ENCODE data around the gene GPR18. TPM values are rescaled to one million over a fixed set of nuclear protein-coding genes. Genes with fewer than 3 reads are reported as not detected.
A peak's percentile ranks its signal among the peaks of the same experiment; 100 is the strongest.

GPR18 gene
- 2.9 TPM for total RNA-seq (ENCODE audit: insufficient read depth, low replicate concordance)

GRCh38 chr13:99258210-99258860, at the start of gene GPR18:
TSS of gene GPR18 (minus strand) at chr13:99258379. CDS start at chr13:99255872, 2,507 bp downstream.
- DNase-seq (ENCODE audit: low spot score): no peak

GRCh38 chr13:99307648-99308339, 49.6 kb upstream of the GPR18 start:
- no peak for DNase-seq (ENCODE audit: low spot score)

- DNase-seq (ENCODE audit: low spot score): peak; percentile 52
Measured at GRCh38 chr13:99307247-99307646, 49.1 kb upstream of the GPR18 start, which contains the start of gene GPR183. TSS of gene GPR183 (minus strand) at chr13:99307399. CDS start at chr13:99296145, 11,254 bp downstream.

DNA sequence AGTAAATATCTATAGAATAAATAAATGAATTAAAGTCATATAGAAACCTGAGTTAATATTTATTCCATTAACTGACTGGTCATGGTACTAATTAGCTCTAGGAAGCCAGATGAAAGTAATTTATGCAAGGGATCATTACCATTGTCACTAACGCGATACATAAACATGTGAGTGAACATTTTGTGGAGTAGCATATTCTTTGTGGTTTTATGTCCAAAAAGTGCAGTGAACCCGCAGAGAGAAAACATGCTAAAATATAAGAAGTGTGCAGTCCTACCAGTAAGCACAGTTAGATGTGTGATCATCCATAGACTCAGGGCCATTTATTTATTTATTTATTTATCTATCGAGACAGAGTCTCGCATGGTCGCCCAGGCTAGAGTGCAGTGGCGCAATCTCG, 47.4 kb upstream of the GPR18 start:
- no peak for DNase-seq (ENCODE audit: low spot score)

- DNase-seq (ENCODE audit: low spot score): no peak
Measured at GRCh38 chr13:99305158-99305557, 47.0 kb upstream of the GPR18 start.

DNA sequence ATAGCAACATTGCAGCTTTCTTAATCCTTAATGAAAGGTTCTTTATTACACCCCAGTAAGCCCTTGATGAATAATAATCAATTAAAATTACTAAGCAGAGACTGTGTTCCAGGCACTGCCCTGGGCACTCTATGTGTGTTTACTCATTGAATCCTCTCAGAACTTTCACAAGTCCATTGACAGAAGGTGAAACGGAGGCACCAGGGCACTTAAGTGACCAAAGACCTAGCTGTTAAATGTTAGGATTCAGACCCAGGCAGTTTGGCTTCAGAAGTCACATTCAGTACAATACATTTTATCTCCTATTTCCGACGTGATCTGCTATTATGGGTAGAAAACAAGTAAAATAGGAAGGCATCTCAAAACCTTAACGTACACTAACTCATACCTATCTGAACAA, 46.4 kb upstream of the GPR18 start:
- DNase-seq (ENCODE audit: low spot score): no peak

DNA sequence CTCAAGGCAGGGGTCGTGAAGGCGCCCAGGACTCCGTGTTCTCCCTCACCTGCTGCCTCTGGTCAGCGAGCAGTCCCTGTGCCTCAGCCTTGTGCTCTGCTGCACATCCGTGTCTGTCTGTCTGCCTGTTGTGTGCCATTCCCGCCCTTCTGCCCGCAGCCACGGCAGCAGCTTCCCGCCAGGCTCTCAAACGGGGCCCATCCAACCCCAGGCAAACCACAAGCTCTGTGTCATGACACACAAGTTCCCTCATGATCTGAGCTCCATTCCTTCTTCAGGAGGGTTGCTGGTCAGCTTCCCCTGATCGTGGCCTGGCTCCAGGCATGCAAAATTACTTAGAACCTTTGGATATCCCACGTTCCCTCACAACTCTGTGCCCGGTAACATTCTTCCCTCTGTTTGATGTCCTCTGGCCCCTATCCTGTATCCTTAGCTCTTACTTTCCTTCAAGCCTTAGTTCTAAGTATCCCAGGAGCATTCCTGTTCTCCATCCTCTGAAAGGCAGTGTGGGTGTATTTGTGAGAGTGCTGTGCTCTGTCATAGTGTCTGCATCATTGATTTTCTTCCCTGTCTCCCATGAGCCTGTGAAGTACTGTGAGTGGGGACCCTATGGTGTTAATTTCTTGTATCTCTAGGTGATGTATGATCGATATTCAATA, 45.8 kb upstream of the GPR18 start:
- DNase-seq (ENCODE audit: low spot score): no peak

DNA sequence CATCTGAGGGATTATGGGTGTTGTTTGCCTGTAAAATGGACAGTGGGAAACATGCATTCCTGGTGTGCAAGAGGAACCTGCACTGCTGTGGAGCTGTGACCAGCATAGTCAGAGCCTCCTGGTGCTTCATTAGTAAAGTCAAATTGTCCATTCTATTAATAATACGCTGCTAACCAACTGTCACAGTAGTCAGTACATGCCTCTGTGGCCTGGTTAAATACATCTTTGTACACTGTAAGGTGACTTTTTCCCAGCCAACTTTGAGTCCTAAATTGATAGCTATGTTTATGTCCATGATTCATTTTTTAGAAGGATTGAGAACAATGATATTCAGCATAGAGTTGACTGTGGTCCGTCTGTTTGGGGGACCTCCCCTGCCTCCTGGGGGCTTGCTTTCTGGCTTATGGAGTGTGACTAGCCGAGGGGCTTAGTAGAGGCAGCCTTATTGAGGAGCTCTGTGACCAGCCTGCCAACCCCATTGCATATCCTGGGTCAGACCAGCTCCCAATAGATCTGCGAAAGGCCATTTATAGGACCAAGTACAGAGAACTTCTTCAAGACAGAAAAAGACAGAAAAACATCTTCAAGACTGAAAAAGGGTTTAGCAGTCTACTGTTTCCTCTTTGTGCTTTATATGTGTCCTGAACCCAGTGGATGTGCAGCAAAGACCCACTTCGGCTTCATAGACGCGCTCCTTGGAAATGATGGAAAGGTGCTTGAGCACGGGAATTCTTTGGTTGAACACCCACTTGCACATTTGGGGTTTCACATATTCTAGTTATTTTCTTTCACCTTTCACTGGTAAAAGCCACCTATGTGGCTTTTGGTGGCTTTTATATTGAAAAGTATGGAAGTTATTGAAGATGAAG, 44.7 kb upstream of the GPR18 start:
- no peak for DNase-seq (ENCODE audit: low spot score)

DNA sequence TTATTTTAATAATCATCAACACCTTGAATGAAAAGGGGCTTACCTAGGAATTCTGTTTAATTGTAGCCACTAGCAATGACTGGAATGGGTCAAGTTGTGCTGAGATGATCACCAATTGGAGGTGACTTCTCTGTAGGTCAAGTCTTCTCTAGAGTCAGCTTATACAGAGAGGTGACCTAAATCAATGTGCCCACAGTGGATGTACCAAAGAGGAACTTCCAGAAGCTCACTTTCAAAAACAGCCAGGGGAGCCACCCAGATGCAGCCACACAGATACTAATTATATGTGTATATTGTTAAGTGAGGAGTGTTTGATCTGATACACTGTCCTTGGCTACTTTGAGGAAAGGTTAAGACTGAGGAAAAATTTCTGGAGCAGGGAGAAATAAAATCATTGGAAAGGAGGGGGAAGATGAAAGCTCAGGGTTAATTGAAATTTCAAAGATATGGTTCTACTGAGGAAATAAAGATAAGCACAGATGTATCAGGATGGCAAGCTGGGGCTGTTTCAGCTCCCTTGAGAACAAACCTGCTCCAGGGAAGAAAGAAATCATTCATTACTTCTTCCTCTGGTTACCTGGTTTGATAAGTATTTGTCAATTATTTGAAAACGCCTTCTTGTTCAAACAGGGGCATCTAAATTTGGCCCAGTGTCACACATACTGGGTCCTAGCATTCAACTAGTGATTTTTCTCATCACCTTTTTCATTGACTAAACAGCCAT, 43.9 kb upstream of the GPR18 start:
- DNase-seq (ENCODE audit: low spot score): no peak

DNA sequence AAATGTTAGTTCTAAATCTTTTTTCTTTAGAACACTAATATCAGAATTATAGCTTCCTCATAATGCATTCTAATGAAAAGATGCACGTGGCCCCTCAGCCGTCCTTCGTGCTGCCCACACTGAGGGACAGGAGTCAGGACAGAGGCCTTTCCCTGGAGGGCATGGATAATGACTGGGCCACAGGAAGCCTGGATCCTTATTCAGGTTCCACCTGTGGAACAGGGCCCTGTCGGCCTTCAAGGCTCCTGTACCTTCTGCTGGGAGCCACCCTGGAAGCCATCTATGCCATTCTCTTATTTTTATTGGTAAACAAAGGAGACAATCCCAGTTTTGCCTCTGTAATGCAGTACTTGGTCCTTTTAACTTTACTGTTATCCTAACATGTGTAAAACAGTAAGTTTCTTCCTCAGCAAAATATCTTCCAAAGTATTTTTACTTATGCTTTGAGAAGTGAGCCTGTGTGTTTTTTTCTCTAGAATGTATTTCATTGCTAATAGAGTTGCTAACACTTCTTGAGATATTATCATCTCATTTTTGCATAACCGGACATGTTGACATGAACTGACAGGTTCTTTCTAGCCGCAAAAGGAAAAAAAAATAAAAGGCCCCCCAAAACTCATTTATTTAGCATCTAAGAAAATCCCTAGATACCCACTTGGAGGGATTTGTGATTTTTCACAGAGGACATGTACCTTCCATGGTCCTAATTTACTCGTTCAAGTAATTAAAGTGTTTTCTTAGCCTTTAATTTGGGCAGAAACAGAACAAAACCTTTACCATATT, 43.1 kb upstream of the GPR18 start:
- DNase-seq (ENCODE audit: low spot score): no peak

GRCh38 chr13:99299920-99300341, 41.8 kb upstream of the GPR18 start:
- DNase-seq (ENCODE audit: low spot score): no peak

- no peak for DNase-seq (ENCODE audit: low spot score)
Measured at GRCh38 chr13:99299256-99299919, 41.2 kb upstream of the GPR18 start.

GRCh38 chr13:99298056-99298455, 39.9 kb upstream of the GPR18 start:
- no peak for DNase-seq (ENCODE audit: low spot score)

GRCh38 chr13:99297331-99297730, 39.2 kb upstream of the GPR18 start:
- no peak for DNase-seq (ENCODE audit: low spot score)

DNA sequence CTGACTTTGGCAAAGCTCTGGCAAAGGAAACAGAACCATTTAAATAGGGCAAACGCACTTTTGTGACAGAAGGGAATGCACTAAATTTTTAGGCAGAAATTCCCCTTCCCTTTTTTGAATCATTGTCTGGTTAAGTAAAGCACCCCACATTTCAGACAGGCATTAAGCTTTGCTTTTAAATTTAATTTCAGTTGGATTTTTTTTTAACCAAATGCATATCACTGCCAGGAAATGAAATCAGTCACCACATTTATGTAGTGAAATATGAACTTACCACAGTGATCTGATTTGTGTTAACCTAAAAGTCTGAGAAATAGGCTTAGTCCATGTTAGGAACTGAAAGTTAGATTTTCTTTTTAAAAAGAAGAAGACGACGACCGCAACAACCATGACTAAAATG, 38.2 kb upstream of the GPR18 start:
- no peak for DNase-seq (ENCODE audit: low spot score)

GRCh38 chr13:99295488-99296252, 37.5 kb upstream of the GPR18 start:
- DNase-seq (ENCODE audit: low spot score): no peak

GRCh38 chr13:99294958-99295357, 36.8 kb upstream of the GPR18 start:
- DNase-seq (ENCODE audit: low spot score): no peak

GRCh38 chr13:99294198-99294597, 36.0 kb upstream of the GPR18 start:
- no peak for DNase-seq (ENCODE audit: low spot score)

- DNase-seq (ENCODE audit: low spot score): no peak
Measured at GRCh38 chr13:99293178-99293577, 35.0 kb upstream of the GPR18 start.

Measured in umbilical cord (tissue), 2 donors.